ENCODE results near the gene PRKCZ. TPM values are rescaled to one million over a fixed set of nuclear protein-coding genes. Genes with fewer than 3 reads are reported as not detected.

The PRKCZ gene
- total and polyA plus RNA-seq, 2 of the 4 experiments (the other 2 are of a cell fraction): 2.0 to 3.5 TPM

DNA sequence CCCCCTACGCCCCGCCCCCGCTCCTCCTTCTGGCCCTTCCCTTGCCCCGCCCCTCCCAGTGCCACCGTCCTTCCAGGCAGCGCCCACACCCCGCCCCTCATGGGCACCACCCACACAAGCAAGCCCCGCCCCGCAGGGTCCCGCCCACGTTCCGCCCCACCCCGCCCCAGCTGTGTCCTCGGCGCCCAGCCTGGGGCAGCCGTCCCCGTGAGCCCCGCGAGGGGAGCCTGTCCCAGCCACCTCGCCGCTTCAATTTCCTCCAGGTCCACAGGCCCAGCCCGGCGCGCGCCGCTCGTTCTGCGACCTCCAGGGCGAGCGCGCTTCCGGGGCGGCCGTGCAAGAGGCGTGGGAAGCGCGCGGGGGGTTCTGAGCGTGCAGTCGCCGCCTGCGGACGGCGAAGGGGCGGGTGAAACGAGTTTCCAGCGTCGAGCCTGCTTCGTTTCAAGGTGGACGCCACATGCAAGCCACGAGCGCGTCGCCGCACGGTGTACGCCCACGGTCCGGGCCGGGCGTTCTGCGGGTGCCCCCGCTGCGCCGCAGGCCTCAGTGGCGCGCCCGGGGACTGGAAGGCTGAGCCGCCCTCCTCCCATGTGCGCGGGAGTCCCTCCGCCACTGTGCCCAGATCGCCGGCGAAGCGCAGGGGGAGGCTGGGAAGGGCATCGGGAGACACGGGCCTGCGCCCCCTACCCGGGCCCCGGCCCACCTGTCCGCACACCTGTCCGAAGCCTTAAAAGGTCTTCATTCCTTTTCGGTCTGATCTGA lies 155.2 kb downstream of the PRKCZ start:
- ATAC-seq (ENCODE audit: low read depth) (peak; percentile 88), DNase-seq (peak; percentile 92)
- H3K4me1 ChIP-seq (ENCODE audit: control insufficient read depth, insufficient read depth, low read length): peaks cover 42% of the 10 kb centered on the region
- H2AK9ac ChIP-seq (replicated peaks; ENCODE audit: low read depth, low read length, poor library complexity): peak overlapping the region; percentile 94
- BruUV-seq (replicated peaks): no TSS peak
- H2BK5ac ChIP-seq (ENCODE audit: low read depth, low read length, poor library complexity, severe bottlenecking): peak overlapping the region; percentile 31
- H3K27ac ChIP-seq (ENCODE audit: insufficient read depth, low read length): peak overlapping the region; percentile 21; the same call in 1 of the 2 replicates
- no peaks in the 10 kb centered on the region for H3K27me3 ChIP-seq (ENCODE audit: control insufficient read depth, insufficient read depth, low read length)
- peak overlapping the region; percentile 50 for H3K4me2 ChIP-seq (ENCODE audit: low read depth, low read length)
- TF ChIP-seq FOS (IDR thresholded peaks at IDR 0.05; ENCODE audit: low read depth, low read length) (no peak), MAZ (IDR thresholded peaks at IDR 0.05; ENCODE audit: borderline replicate concordance, low read depth, low read length) (peak; percentile 72; the same call in 1 of the 2 replicates)
- H3K79me1 ChIP-seq (ENCODE audit: low read depth in 1 of 2, low read length in 2 of 2): peaks cover 13 to 39% of the 10 kb centered on the region in 2 experiments
- peak overlapping the region; percentile 79 for H3K14ac ChIP-seq (replicated peaks; ENCODE audit: low read depth, low read length)
- POLR2A ChIA-PET (ENCODE audit: unreplicated experiment): interaction anchor here (0.6 to 1.1 kb wide), 4 partner anchors 16 to 609 kb away, joined by 3 to 10 read pairs (median 6); partner anchors contain the start of gene RER1
- peak overlapping the region; percentile 46; the same call in 1 of the 2 replicates for H2BK120ac ChIP-seq (ENCODE audit: low read depth, low read length)
- peak overlapping the region; percentile 41; the same call in 1 of the 2 replicates for H3K9ac ChIP-seq (ENCODE audit: low read depth, low read length)
- dilution Hi-C loops (cut with HindIII; ENCODE audit: low sequenced_read_pairs, unreplicated experiment): no loop called here
- WGBS, 2 experiments (ENCODE audit: extremely low coverage in 2 of 2, insufficient read length in 1 of 2): 13% methylated on average over 49 of the region's 84 CpGs; no CpG with 5 or more reads in 1 of the 2 experiments
- no peak overlapping the region for H2BK15ac ChIP-seq (ENCODE audit: low read depth, low read length)
- in situ Hi-C loops (cut with MboI; ENCODE audit: low sequenced_read_pairs): no loop called here
- peak overlapping the region; percentile 90 for H2AK5ac ChIP-seq (ENCODE audit: low read depth, low read length)
- CTCF ChIA-PET: interaction anchor here (0.8 kb wide), 1 partner anchor 177 kb away, joined by 4 read pairs; no protein-coding TSS in a partner anchor
- intact Hi-C loops (cut with micrococcal nuclease): loop anchor here (2.0 kb wide), 1 partner anchor 25 kb away; no protein-coding TSS in a partner anchor
- no peak overlapping the region for H2BK20ac ChIP-seq (ENCODE audit: low read depth, low read length)
- 0 out of 2 replicates have a peak overlapping the region, but pooled peaks have one; percentile 29 for H3K56ac ChIP-seq (ENCODE audit: extremely low read depth, insufficient read depth, low read length)
- peak overlapping the region; percentile 39; the same call in 1 of the 2 replicates for H4K5ac ChIP-seq (ENCODE audit: low read depth, low read length)
- peak overlapping the region; percentile 37; the same call in 1 of the 2 replicates for H4K91ac ChIP-seq (ENCODE audit: insufficient read depth, low read depth, low read length)
- no peak overlapping the region for H3K18ac ChIP-seq (ENCODE audit: low read depth, low read length)
- peak overlapping the region; percentile 72 for H3K4ac ChIP-seq (ENCODE audit: low read depth, low read length)
- peak overlapping the region; percentile 63 to 73; a peak in 2 of 4 replicates for H4K8ac ChIP-seq (ENCODE audit: low read depth in 2 of 2, low read length in 2 of 2)
- H3K9me1 ChIP-seq (ENCODE audit: insufficient read depth, low read length): peaks cover 5% of the 10 kb centered on the region
- H3K4me3 ChIP-seq (ENCODE audit: insufficient read depth, low read depth, low read length): peak overlapping the region; percentile 46
- H3K36me3 ChIP-seq (ENCODE audit: control insufficient read depth, insufficient read depth, low read length): no peaks in the 10 kb centered on the region
- H2AFZ ChIP-seq (replicated peaks; ENCODE audit: low read length, poor library complexity): peak overlapping the region; percentile 97
- H3K23ac ChIP-seq (ENCODE audit: low read depth, low read length): no peak overlapping the region
- no peaks in the 10 kb centered on the region for H3K9me3 ChIP-seq (ENCODE audit: control insufficient read depth, insufficient read depth, low read length)
- no peaks in the 10 kb centered on the region for H4K20me1 ChIP-seq (ENCODE audit: insufficient read depth, low read length)
